ENCODE measurements around the gene SRBD1.

The SRBD1 gene

DNA sequence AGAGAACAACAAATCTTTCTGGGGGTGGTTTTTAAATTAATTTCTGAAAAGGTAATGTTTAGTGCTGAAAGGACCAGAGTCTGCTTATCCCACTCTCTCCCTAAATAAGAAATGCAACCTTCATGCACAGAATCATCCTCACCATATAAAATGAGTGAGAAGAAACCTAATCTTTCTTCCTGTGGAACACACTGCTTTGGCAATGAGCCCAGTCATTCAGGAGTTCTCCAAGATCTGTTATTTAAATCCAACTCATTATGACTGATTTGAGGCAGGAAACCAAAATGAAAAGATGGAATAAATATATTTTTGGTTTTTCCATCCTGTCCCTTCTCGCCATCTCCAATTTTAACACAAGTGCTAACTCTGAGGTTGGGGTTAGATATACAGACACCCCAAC is 228.3 kb downstream of the SRBD1 start:
- no peak overlapping the region for H3K27ac Mint-ChIP-seq (ENCODE audit: low read depth)
- H3K36me3 Mint-ChIP-seq (ENCODE audit: insufficient read depth), result peaks cover 2% of the 10 kb centered on the region
- H3K4me3 Mint-ChIP-seq, result no peak overlapping the region
- no peaks in the 10 kb centered on the region for H3K9me3 Mint-ChIP-seq
- H3K27me3 Mint-ChIP-seq, result no peaks in the 10 kb centered on the region
- DNase-seq (ENCODE audit: low spot score in 2 of 2), result no peak
- no peak for ATAC-seq (replicated peaks; ENCODE audit: extremely low read depth, poor library complexity, severe bottlenecking)
- H3K4me1 Mint-ChIP-seq, result no peaks in the 10 kb centered on the region

DNA sequence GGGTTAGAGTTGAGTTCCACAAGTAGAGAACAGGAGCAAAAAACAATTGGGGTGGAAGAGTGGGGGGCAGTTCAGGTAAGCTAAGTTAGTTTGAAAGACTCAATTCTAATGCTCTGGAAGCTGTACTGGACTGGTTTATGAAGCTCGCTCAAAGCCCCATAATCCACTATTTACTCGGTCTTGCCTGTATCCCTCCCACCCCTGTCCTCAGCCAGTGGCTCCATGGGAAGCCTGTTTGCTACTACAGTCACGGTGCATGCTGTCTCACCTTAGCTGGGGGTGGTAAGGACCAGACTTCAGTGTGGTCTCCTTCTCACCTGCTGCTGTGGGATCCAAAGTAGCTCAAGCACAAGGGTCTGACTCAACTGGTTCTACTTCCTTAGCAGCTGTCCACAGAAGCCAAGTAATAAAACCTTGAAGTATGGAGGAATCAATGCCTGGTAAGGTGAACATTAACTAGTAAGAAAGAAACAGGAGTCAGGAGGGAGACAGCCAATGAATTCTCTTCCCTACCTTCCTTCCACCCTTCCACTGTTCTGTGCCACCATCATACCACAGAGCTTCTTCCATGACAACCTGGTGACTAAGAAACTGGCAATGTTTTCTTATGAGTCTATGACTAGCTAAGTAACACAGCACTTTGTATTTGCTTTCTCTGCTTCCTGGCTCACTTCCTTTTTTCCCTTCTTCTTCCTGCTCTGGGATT is 230.8 kb downstream of the SRBD1 start:
- no peak overlapping the region for H3K4me3 Mint-ChIP-seq
- ATAC-seq (replicated peaks; ENCODE audit: extremely low read depth, poor library complexity, severe bottlenecking) (no peak), DNase-seq (ENCODE audit: low spot score in 2 of 2) (no peak)
- no peaks in the 10 kb centered on the region for H3K36me3 Mint-ChIP-seq (ENCODE audit: insufficient read depth)
- no peaks in the 10 kb centered on the region for H3K9me3 Mint-ChIP-seq
- no peaks in the 10 kb centered on the region for H3K4me1 Mint-ChIP-seq
- no peaks in the 10 kb centered on the region for H3K27me3 Mint-ChIP-seq
- no peak overlapping the region for H3K27ac Mint-ChIP-seq (ENCODE audit: low read depth)

DNA sequence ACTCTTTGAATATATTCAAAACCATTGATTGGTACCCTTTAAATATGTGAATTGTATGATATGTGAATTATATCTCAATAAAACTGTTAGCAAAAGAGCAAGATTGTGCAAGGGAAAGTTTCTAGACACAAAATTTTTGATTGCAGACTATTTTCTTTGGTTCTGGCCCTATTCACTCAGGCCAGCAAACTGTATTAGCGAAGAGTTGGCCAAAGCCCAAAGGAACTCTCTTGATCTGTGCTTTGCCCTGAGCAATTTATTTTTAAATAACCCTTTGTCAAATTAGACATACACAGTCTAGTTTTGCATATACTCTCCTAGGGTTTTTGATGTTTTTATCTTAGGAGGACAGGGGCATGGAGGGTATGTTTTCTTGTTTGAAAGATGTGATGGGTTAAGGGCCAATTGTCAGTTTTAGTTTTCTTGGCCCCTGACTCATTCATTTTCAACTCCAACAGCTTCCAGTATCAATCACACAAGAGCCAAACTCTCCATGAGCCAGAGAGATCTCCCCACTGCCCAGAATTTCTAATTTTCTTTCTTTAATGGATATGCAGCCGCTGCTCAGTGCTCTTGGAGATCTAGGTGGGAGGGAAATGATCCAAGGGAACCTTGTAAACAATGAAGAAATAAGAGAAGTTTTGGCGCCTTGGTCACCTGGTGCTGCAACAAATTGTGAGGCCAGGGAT is 231.5 kb downstream of the SRBD1 start:
- no peak for ATAC-seq (replicated peaks; ENCODE audit: extremely low read depth, poor library complexity, severe bottlenecking)
- H3K9me3 Mint-ChIP-seq, result no peaks in the 10 kb centered on the region
- H3K4me1 Mint-ChIP-seq, result no peaks in the 10 kb centered on the region
- no peaks in the 10 kb centered on the region for H3K27me3 Mint-ChIP-seq
- no peak for DNase-seq (ENCODE audit: low spot score in 2 of 2)
- H3K36me3 Mint-ChIP-seq (ENCODE audit: insufficient read depth), result no peaks in the 10 kb centered on the region
- no peak overlapping the region for H3K27ac Mint-ChIP-seq (ENCODE audit: low read depth)
- no peak overlapping the region for H3K4me3 Mint-ChIP-seq

DNA sequence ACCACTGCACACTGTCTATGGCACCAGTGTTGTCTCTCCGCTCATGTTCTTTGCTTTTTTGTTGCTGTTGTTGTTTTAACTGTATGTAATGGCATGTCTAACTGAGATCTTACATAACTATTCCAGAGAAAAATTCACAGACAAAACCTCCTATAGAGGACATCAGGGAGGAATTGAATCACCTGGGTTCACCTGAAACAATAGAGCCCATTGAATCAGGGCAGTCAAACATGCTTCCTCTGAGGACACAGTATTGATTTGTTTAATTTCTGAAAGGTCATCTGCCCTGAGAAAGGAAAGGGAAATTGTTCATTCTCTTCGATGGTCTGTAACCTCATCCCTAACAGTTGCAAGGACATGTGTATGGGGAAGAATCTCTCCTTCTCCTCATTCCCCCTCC is 237.5 kb downstream of the SRBD1 start:
- H3K9me3 Mint-ChIP-seq, result no peaks in the 10 kb centered on the region
- H3K4me3 Mint-ChIP-seq, result no peak overlapping the region
- no peaks in the 10 kb centered on the region for H3K4me1 Mint-ChIP-seq
- peaks cover 10% of the 10 kb centered on the region for H3K27me3 Mint-ChIP-seq
- DNase-seq (ENCODE audit: low spot score in 2 of 2) (no peak), ATAC-seq (replicated peaks; ENCODE audit: extremely low read depth, poor library complexity, severe bottlenecking) (no peak)
- H3K27ac Mint-ChIP-seq (ENCODE audit: low read depth), result no peak overlapping the region
- H3K36me3 Mint-ChIP-seq (ENCODE audit: insufficient read depth), result no peaks in the 10 kb centered on the region

DNA sequence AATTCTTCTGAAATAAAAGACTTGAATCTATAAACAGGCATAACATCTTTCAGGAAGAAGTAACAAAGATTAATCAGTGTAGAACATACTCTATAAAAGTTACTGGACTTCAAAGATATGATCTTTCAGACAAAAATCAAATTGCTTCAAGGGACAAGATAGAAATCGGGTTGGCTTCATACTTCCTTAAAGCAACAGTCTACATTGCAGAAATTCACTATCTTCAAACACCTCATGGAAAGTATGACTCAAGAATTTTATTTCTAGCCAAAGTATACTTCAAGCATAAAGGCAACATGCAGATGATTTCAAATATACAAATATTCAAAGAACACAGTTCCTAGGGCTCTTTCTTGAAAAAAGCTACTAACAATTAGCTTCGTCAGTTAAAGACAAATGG is 240.7 kb downstream of the SRBD1 start:
- H3K4me1 Mint-ChIP-seq, result no peaks in the 10 kb centered on the region
- no peaks in the 10 kb centered on the region for H3K36me3 Mint-ChIP-seq (ENCODE audit: insufficient read depth)
- DNase-seq (ENCODE audit: low spot score in 2 of 2) (no peak), ATAC-seq (replicated peaks; ENCODE audit: extremely low read depth, poor library complexity, severe bottlenecking) (no peak)
- no peak overlapping the region for H3K27ac Mint-ChIP-seq (ENCODE audit: low read depth)
- H3K9me3 Mint-ChIP-seq, result no peaks in the 10 kb centered on the region
- peaks cover 28% of the 10 kb centered on the region for H3K27me3 Mint-ChIP-seq
- no peak overlapping the region for H3K4me3 Mint-ChIP-seq

DNA sequence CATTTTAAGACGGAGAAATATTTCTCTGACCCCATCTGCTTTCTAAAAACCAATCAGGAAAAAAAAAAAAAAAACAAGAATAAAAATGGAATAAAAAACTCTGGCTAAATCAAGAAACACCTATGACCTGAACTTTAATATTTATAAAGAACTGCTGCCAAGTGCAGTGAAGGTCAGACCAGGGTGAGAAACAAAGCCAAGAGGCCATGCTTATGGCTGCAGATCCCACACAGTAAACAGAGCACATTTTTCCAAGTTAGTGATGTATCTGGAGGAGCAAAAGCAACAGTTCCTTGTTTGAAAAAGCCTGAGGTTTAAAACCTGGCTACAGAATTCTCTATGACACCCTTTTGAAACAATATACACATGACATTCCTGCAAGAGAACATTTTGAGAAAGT is 242.3 kb downstream of the SRBD1 start:
- H3K4me3 Mint-ChIP-seq, result no peak overlapping the region
- peaks cover 28% of the 10 kb centered on the region for H3K27me3 Mint-ChIP-seq
- no peak overlapping the region for H3K27ac Mint-ChIP-seq (ENCODE audit: low read depth)
- DNase-seq (ENCODE audit: low spot score in 2 of 2), result no peak
- no peak for ATAC-seq (replicated peaks; ENCODE audit: extremely low read depth, poor library complexity, severe bottlenecking)
- H3K9me3 Mint-ChIP-seq, result no peaks in the 10 kb centered on the region
- no peaks in the 10 kb centered on the region for H3K4me1 Mint-ChIP-seq
- no peaks in the 10 kb centered on the region for H3K36me3 Mint-ChIP-seq (ENCODE audit: insufficient read depth)

DNA sequence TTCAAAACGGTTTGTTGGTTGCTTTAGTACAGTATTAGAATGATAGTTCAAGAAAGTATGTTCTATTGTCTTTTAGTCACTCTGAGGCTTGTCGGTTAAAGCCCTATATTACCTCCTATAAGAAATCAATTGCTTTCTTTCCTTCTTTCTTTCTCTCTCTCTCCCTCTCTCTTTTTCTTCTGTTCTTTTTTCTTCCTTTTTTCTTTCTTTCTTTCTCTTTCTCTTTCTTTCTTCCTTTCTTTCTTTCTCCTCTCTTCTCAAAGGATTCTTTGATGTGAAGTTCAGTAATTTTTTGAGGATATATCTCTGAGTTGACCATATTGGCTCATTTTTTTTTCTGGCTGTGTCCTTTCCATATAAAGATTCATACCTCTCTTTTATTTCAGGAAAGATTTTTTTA is 249.4 kb downstream of the SRBD1 start:
- DNase-seq (ENCODE audit: low spot score in 2 of 2) (no peak), ATAC-seq (replicated peaks; ENCODE audit: extremely low read depth, poor library complexity, severe bottlenecking) (no peak)
- no peaks in the 10 kb centered on the region for H3K4me1 Mint-ChIP-seq
- H3K4me3 Mint-ChIP-seq, result no peak overlapping the region
- H3K27ac Mint-ChIP-seq (ENCODE audit: low read depth), result no peak overlapping the region
- H3K36me3 Mint-ChIP-seq (ENCODE audit: insufficient read depth), result no peaks in the 10 kb centered on the region
- peaks cover 12% of the 10 kb centered on the region for H3K27me3 Mint-ChIP-seq
- no peaks in the 10 kb centered on the region for H3K9me3 Mint-ChIP-seq

DNA sequence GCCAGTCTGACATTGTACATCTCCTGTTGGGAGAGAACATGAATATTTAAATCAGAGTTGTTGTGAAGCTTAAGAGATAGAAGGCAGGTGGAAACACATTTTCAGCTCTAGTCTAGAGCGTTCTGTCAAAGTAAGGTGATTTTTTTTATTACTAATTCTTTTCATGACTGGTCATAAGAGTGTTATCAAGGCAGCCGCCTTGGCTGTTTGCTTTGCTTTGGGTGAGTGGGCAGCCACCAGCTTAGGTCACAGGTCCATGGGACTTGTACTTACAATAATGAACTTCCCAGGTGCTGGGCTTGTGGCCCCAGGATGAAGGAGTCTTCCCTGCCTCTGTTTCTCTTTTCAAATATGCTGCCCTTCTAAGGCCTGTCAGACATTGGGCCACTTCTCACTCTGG is 256.3 kb downstream of the SRBD1 start:
- Mint-ChIP-seq H3K36me3 (ENCODE audit: insufficient read depth) (no peaks in the 10 kb centered on the region), H3K4me1 (no peaks in the 10 kb centered on the region), H3K27ac (ENCODE audit: low read depth) (no peak overlapping the region), H3K4me3 (no peak overlapping the region), H3K9me3 (no peaks in the 10 kb centered on the region), H3K27me3 (no peaks in the 10 kb centered on the region)
- DNase-seq (ENCODE audit: low spot score in 2 of 2), result no peak
- no peak for ATAC-seq (replicated peaks; ENCODE audit: extremely low read depth, poor library complexity, severe bottlenecking)

DNA sequence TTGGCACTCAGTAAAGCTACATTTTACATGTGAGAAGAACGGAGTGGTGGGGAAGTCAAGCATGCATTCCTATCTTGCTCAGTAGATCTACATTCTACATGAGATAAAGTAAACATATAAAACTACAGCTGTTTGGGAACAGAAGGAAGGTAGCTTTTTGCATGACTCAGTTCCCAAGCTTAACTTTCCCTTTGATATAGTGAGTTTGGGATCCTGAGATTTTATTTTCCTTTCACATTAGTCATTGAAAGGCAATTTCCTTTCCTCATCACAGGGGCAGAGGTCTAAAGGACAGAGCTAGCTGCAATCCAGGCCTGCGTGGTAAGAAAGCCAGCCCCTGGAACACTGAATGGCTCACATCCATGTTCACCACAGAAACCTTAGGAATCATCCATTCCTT is 257.2 kb downstream of the SRBD1 start:
- Mint-ChIP-seq H3K4me3 (no peak overlapping the region), H3K36me3 (ENCODE audit: insufficient read depth) (no peaks in the 10 kb centered on the region), H3K4me1 (no peaks in the 10 kb centered on the region), H3K9me3 (no peaks in the 10 kb centered on the region), H3K27me3 (no peaks in the 10 kb centered on the region), H3K27ac (ENCODE audit: low read depth) (no peak overlapping the region)
- DNase-seq (ENCODE audit: low spot score in 2 of 2), result no peak
- ATAC-seq (replicated peaks; ENCODE audit: extremely low read depth, poor library complexity, severe bottlenecking), result no peak

DNA sequence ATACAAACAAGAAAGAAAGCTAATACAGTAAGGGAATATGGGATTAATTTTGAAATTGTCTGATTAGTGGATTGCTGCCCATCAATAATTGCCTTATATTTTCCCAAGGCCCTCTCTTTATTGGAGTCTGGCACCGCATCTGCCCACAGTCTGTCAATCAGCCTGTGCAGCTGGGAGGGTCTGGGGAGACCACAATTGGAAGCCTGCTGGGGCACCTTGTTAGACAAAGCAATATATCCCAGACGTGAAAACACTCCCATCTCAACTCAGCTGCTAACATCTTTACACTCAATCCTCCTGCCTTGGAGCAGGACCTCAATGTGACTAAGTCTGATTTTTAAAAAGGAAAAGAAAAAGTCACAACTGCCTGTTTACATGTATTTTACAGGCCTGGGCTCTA is 258.6 kb downstream of the SRBD1 start:
- H3K27me3 Mint-ChIP-seq, result no peaks in the 10 kb centered on the region
- no peaks in the 10 kb centered on the region for H3K4me1 Mint-ChIP-seq
- no peaks in the 10 kb centered on the region for H3K9me3 Mint-ChIP-seq
- H3K27ac Mint-ChIP-seq (ENCODE audit: low read depth), result no peak overlapping the region
- no peak for DNase-seq (ENCODE audit: low spot score in 2 of 2)
- no peak for ATAC-seq (replicated peaks; ENCODE audit: extremely low read depth, poor library complexity, severe bottlenecking)
- H3K36me3 Mint-ChIP-seq (ENCODE audit: insufficient read depth), result no peaks in the 10 kb centered on the region
- no peak overlapping the region for H3K4me3 Mint-ChIP-seq

DNA sequence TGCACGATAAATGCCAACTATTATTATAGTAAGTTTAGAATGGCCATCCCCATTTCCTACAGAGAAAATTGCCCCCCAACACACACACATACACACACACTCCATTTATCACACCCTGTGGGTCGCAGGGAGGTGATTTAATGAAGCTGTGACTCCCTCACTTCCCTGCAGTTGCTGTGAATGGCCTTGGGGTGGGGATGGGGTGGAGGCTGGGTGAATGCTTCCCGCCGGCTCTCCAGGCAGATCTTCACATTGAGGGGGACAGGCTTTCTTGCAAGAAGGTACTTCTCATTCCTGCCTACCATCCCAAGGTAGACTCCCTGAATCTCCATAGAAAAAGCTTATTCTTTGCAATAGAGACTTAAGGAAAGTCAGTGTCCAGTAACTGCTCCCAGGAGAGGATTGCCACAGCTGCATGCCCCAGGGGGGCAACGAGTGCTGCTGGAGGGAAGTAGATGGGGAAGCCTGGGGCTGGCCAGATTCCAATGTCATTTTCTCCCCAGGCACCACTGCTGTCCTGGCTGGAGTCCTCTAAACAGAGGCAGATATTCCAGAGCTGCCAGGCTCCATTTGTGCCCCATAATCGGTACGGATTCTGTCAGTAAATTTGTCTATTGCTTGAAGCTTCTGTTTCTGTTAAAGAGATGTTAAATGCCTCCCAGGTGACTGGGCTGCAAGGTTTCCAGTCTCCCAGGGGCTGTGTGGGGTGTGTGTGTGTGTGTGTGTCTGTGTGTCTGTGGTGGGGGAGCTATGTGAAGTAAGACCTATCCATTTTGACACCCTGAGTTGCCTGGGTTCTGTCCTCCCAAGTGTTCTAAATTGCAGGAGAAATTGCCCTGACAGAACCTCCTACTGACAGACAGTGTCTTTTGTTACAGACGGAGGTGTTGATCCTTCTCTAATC is 265.5 kb downstream of the SRBD1 start:
- Mint-ChIP-seq H3K36me3 (ENCODE audit: insufficient read depth) (no peaks in the 10 kb centered on the region), H3K4me1 (no peaks in the 10 kb centered on the region), H3K4me3 (no peak overlapping the region), H3K27ac (ENCODE audit: low read depth) (no peak overlapping the region), H3K9me3 (no peaks in the 10 kb centered on the region), H3K27me3 (peaks cover 25% of the 10 kb centered on the region)
- DNase-seq (ENCODE audit: low spot score in 2 of 2) (no peak), ATAC-seq (replicated peaks; ENCODE audit: extremely low read depth, poor library complexity, severe bottlenecking) (no peak)

DNA sequence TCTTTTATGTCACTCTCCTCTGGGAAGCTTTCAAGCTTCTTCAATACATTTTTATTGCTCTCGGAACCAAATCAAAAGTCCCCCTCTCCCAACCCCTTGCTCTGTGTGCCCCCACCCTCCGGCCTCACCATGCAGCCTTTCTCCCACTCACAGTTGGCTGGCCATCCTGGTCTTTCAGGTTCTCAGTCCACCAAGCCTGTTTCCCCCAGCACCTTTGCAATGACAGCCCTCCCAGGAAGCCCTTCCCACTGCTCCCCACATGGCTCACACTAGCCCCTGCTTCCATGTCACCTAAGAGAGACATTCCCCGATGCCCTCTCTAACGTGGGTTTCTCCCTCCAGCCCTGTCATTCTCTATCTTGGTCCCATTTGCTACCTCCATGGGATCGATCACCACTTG is 266.6 kb downstream of the SRBD1 start:
- Mint-ChIP-seq H3K4me3 (no peak overlapping the region), H3K36me3 (ENCODE audit: insufficient read depth) (no peaks in the 10 kb centered on the region), H3K4me1 (no peaks in the 10 kb centered on the region), H3K9me3 (no peaks in the 10 kb centered on the region), H3K27me3 (peaks cover 31% of the 10 kb centered on the region), H3K27ac (ENCODE audit: low read depth) (no peak overlapping the region)
- ATAC-seq (replicated peaks; ENCODE audit: extremely low read depth, poor library complexity, severe bottlenecking) (no peak), DNase-seq (ENCODE audit: low spot score in 2 of 2) (no peak)

DNA sequence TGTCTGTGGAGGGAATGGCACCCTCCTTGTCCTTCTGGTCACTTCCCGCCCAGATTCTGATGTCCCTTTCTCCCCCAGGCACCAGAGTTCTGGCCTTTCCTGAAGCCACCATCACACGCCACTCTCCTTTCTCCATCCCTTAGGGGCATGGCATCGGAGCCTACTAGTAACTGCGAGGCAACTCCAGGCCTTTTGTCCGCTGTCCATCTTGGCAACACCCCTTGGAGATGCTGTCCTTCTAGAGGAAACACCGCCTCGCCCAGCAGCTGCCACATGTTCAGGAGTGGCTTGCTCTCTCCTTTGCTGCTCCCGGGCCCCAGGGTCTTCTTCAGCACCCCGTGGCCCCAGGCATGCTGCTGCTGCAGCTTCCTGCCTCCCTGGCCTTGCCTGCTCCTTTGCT is 267.0 kb downstream of the SRBD1 start:
- H3K4me1 Mint-ChIP-seq, result no peaks in the 10 kb centered on the region
- no peaks in the 10 kb centered on the region for H3K36me3 Mint-ChIP-seq (ENCODE audit: insufficient read depth)
- H3K27me3 Mint-ChIP-seq, result peaks cover 36% of the 10 kb centered on the region
- H3K27ac Mint-ChIP-seq (ENCODE audit: low read depth), result no peak overlapping the region
- H3K4me3 Mint-ChIP-seq, result no peak overlapping the region
- DNase-seq (ENCODE audit: low spot score in 2 of 2) (no peak), ATAC-seq (replicated peaks; ENCODE audit: extremely low read depth, poor library complexity, severe bottlenecking) (no peak)
- no peaks in the 10 kb centered on the region for H3K9me3 Mint-ChIP-seq
